IMR-90 (cell line): ENCODE measurements around the gene GBP7. TPM values are rescaled to one million over a fixed set of nuclear protein-coding genes. Genes with fewer than 3 reads are reported as not detected.

Source experiments
- ATAC-seq: fragments of 200-7000 bp; cut with Tn5 transposase; 2 replicates; pipeline ENCODE4 v1.9.1; 2020; ENCODE audit warnings: low read depth, mild to moderate bottlenecking, moderate library complexity
- BruUV-seq: library from RNA; stranded (reverse); fragments of 400-500 nt; replicated peaks from 2 replicates; lab custom pipeline; 2021; lab: Mats Ljungman, UMichigan
- CTCF ChIA-PET: fragments of 300-600 bp; formaldehyde crosslinking; extraction: SDS; loops from one replicate; lab custom pipeline; 2021; ENCODE audit warnings: antibody characterized with exemption; lab: Yijun Ruan, JAX
- POLR2A ChIA-PET: fragments of 300-600 bp; sonication (Branson Sonifier 250); formaldehyde crosslinking; loops from one replicate; lab custom pipeline; 2022; ENCODE audit warnings: antibody characterized with exemption; ENCODE audit not compliant: unreplicated experiment; lab: Charles Lee
- DNase-seq: peaks from one replicate; pipeline ENCODE4 v3.0.0; 2013
- H2AFZ ChIP-seq: replicated peaks from 2 replicates; pipeline ENCODE3; 2013; ENCODE audit warnings: low read length, mild to moderate bottlenecking; ENCODE audit not compliant: poor library complexity
- H2AK5ac ChIP-seq: 2 replicates; pipeline ENCODE4 v1.6.1; 2013; ENCODE audit warnings: low read depth, low read length, inconsistent platforms
- H2AK9ac ChIP-seq: replicated peaks from 2 replicates; pipeline ENCODE3; 2013; ENCODE audit warnings: mild to moderate bottlenecking, low read depth, low read length, moderate library complexity; ENCODE audit not compliant: poor library complexity
- H2BK120ac ChIP-seq: 2 replicates; pipeline ENCODE4 v1.6.1; 2013; ENCODE audit warnings: low read depth, low read length, inconsistent platforms
- H2BK15ac ChIP-seq: 3 replicates; pipeline ENCODE4 v1.6.1; 2013; ENCODE audit warnings: low read depth, low read length, inconsistent platforms
- H2BK20ac ChIP-seq: 2 replicates; pipeline ENCODE4 v1.6.1; 2013; ENCODE audit warnings: low read depth, mild to moderate bottlenecking, inconsistent platforms, low read length, moderate library complexity
- H2BK5ac ChIP-seq: 2 replicates; pipeline ENCODE4 v1.6.1; 2013; ENCODE audit warnings: mild to moderate bottlenecking, low read depth, low read length, inconsistent platforms; ENCODE audit not compliant: poor library complexity, severe bottlenecking
- H3K14ac ChIP-seq: replicated peaks from 2 replicates; pipeline ENCODE4 v1.6.1; 2013; ENCODE audit warnings: low read depth, low read length, inconsistent platforms
- H3K18ac ChIP-seq: 2 replicates; pipeline ENCODE4 v1.6.1; 2013; ENCODE audit warnings: low read depth, low read length, control low read depth
- H3K23ac ChIP-seq: 2 replicates; pipeline ENCODE4 v1.6.1; 2013; ENCODE audit warnings: low read depth, low read length, inconsistent platforms
- H3K27ac ChIP-seq: 2 replicates; pipeline ENCODE4 v1.5.1; 2013; ENCODE audit warnings: mild to moderate bottlenecking, control low read depth, low read length; ENCODE audit not compliant: insufficient read depth
- H3K27me3 ChIP-seq: 2 replicates; pipeline ENCODE4 v1.6.1; 2013; ENCODE audit warnings: low read length; ENCODE audit not compliant: control insufficient read depth, insufficient read depth
- H3K36me3 ChIP-seq: 2 replicates; pipeline ENCODE4 v1.6.1; 2013; ENCODE audit warnings: low read length, mixed read lengths; ENCODE audit not compliant: control insufficient read depth, insufficient read depth
- H3K4ac ChIP-seq: 2 replicates; pipeline ENCODE4 v1.6.1; 2013; ENCODE audit warnings: low read depth, low read length, inconsistent platforms
- H3K4me1 ChIP-seq: 2 replicates; pipeline ENCODE4 v1.6.1; 2013; ENCODE audit warnings: low read length, mixed read lengths; ENCODE audit not compliant: control insufficient read depth, insufficient read depth
- H3K4me2 ChIP-seq: 2 replicates; pipeline ENCODE4 v1.6.1; 2013; ENCODE audit warnings: low read depth, mild to moderate bottlenecking, control low read depth, low read length, moderate library complexity
- H3K4me3 ChIP-seq: 2 replicates; pipeline ENCODE4 v1.5.1; 2013; ENCODE audit warnings: low read depth, mild to moderate bottlenecking, control low read depth, low read length, moderate library complexity; ENCODE audit not compliant: insufficient read depth
- H3K56ac ChIP-seq: 2 replicates; pipeline ENCODE4 v1.6.1; 2013; ENCODE audit warnings: low read length, inconsistent platforms; ENCODE audit not compliant: insufficient read depth; ENCODE audit errors: extremely low read depth
- H3K79me1 ChIP-seq, 2 experiments: 2 replicates each; pipeline ENCODE4 v1.6.1; 2013; ENCODE audit warnings: low read length in 2 of 2, inconsistent platforms in 1 of 2, low read depth in 1 of 2
- H3K9ac ChIP-seq: 2 replicates; pipeline ENCODE4 v1.6.1; 2013; ENCODE audit warnings: low read depth, low read length, control low read depth
- H3K9me1 ChIP-seq: 2 replicates; pipeline ENCODE4 v1.6.1; 2013; ENCODE audit warnings: low read length, inconsistent platforms; ENCODE audit not compliant: insufficient read depth
- H3K9me3 ChIP-seq: 2 replicates; pipeline ENCODE4 v1.6.1; 2013; ENCODE audit warnings: low read length; ENCODE audit not compliant: control insufficient read depth, insufficient read depth
- H4K20me1 ChIP-seq: 2 replicates; pipeline ENCODE4 v1.6.1; 2013; ENCODE audit warnings: low read length, inconsistent platforms; ENCODE audit not compliant: insufficient read depth
- H4K5ac ChIP-seq: 2 replicates; pipeline ENCODE4 v1.6.1; 2013; ENCODE audit warnings: mild to moderate bottlenecking, low read depth, low read length, control low read depth
- H4K8ac ChIP-seq, 2 experiments: 2 replicates each; pipeline ENCODE4 v1.6.1; 2013; ENCODE audit warnings: low read depth in 2 of 2, low read length in 2 of 2, control low read depth in 1 of 2, inconsistent platforms in 1 of 2
- H4K91ac ChIP-seq: 2 replicates; pipeline ENCODE4 v1.6.1; 2013; ENCODE audit warnings: low read depth, low read length, inconsistent platforms; ENCODE audit not compliant: insufficient read depth
- CTCF ChIP-seq: conservative IDR thresholded peaks from 2 replicates; pipeline ENCODE4 v1.5.1; 2012; ENCODE audit warnings: mild to moderate bottlenecking, low read depth, low read length, improper control_type of control experiment
- WGBS, 2 experiments: methylation state at CpG; one replicate each; pipeline versions ENCODE4 v1.1.5 to v1.1.7; 2013; ENCODE audit warnings: missing lambda C conversion rate in 2 of 2; ENCODE audit not compliant: insufficient read length in 1 of 2; ENCODE audit errors: extremely low coverage in 2 of 2; 5-methylcytosine and 5-hydroxymethylcytosine counted together
- dilution Hi-C: fragments of 300-500 bp; cut with HindIII; formaldehyde crosslinking; loops from one replicate; pipeline ENCODE4 v1.14.3; 2018; ENCODE audit warnings: low sequenced_read_pairs; ENCODE audit not compliant: unreplicated experiment
- in situ Hi-C: fragments of 300-500 bp; cut with MboI; formaldehyde crosslinking; loops from 3 replicates; pipeline ENCODE4 v1.14.3; 2019; ENCODE audit warnings: low sequenced_read_pairs, inconsistent platforms, mixed read lengths
- intact Hi-C: fragments of 100-400 bp; cut with micrococcal nuclease; formaldehyde crosslinking; loops from 2 replicates; pipeline ENCODE4 v1.10.0; 2022
- polyA plus RNA-seq, 3 experiments: library from polyadenylated mRNA; depleted of rRNA; stranded (reverse); fragments of >200 nt; gene quantifications; 2 replicates each; pipeline ENCODE4 v1.2.3, GENCODE V29; 2012; ENCODE audit warnings: low replicate concordance in 1 of 3
- total RNA-seq: library from RNA; depleted of rRNA; stranded (reverse); fragments of >200 nt; gene quantifications from 2 replicates; pipeline ENCODE4 v1.2.3, GENCODE V29; 2012

The GBP7 gene
- total and polyA plus RNA-seq, 2 of the 4 experiments (the other 2 are of a cell fraction) = not detected

DNA sequence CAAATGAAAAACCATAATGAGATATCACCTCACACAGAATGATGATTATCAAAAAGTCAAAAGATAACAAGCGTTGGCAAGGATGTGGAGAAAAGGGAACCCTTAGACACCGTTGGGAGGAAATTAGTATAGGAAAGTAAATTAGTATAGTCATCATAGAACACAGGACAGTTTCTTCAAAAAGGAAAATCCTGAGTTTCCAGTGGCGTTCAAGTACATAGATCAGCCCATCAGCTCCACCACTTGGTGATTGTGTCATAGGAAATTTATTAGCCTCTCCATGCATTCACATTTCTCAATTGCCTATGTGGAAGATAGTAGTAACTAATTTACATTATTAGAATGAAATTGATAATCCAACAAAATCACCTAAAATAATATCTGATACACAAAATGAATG is 29.1 kb downstream of the GBP7 start:
- Histone ChIP-seq H3K79me1 (no peaks in the 10 kb centered on the region), H2AK9ac (no peak overlapping the region), H3K4me3 (no peak overlapping the region), H2BK5ac (no peak overlapping the region), H2BK15ac (no peak overlapping the region), H3K4ac (no peak overlapping the region), H3K4me2 (no peak overlapping the region), H3K27ac (no peak overlapping the region), H2AFZ (no peak overlapping the region), H3K9me1 (no peaks in the 10 kb centered on the region), H3K9ac (no peak overlapping the region), H3K18ac (no peak overlapping the region), H3K23ac (no peak overlapping the region), H2BK20ac (no peak overlapping the region), H4K8ac (no peak overlapping the region), H3K56ac (no peak overlapping the region), H3K36me3 (no peaks in the 10 kb centered on the region), H2AK5ac (no peak overlapping the region), H4K20me1 (no peaks in the 10 kb centered on the region), H3K14ac (no peak overlapping the region), H2BK120ac (no peak overlapping the region), H4K91ac (no peak overlapping the region), H3K27me3 (no peaks in the 10 kb centered on the region), H3K4me1 (no peaks in the 10 kb centered on the region), H3K9me3 (no peaks in the 10 kb centered on the region), H4K5ac (no peak overlapping the region)
- dilution Hi-C loops = no loop called here
- no TSS peak for BruUV-seq
- ChIA-PET CTCF (no interaction called here), POLR2A (no interaction called here)
- intact Hi-C loops = no loop called here
- DNase-seq (no peak), ATAC-seq (no peak)
- no peak for TF ChIP-seq CTCF
- in situ Hi-C loops = no loop called here
- WGBS, 2 experiments = no CpG with 5 or more reads among the region's 3 CpGs
